Loucy (cell line): ENCODE measurements around the gene RPL6.
"Not testable (repeated sequence)": the region's sequence is repeated elsewhere in the genome, so short reads cannot be mapped to it uniquely, and the experiment has no call there.

Experiments used
- H2AFZ ChIP-seq: fragments of 200-600 bp; sonication (generic); 2 replicates; pipeline ENCODE4 v1.6.0; 2016; ENCODE audit warnings: antibody characterized with exemption, mild to moderate bottlenecking, low read length, moderate library complexity
- H3F3A ChIP-seq: fragments of 200-600 bp; 2 replicates; pipeline ENCODE4 v1.6.0; 2016; ENCODE audit warnings: antibody characterized with exemption, low read depth, mild to moderate bottlenecking
- H3K27me3 ChIP-seq: fragments of 200-600 bp; sonication (generic); 2 replicates; pipeline ENCODE4 v1.6.1; 2014; ENCODE audit warnings: low read length, mild to moderate bottlenecking; ENCODE audit not compliant: insufficient read depth, poor library complexity, severe bottlenecking
- H3K36me3 ChIP-seq: fragments of 200-600 bp; sonication (generic); 2 replicates; pipeline ENCODE4 v1.6.1; 2016; ENCODE audit warnings: low read length; ENCODE audit not compliant: insufficient read depth
- H3K4me1 ChIP-seq: fragments of 200-600 bp; sonication (generic); 2 replicates; pipeline ENCODE4 v1.5.1; 2014; ENCODE audit warnings: low read length, mild to moderate bottlenecking; ENCODE audit not compliant: insufficient read depth, poor library complexity, severe bottlenecking
- H3K4me2 ChIP-seq: fragments of 200-600 bp; sonication (generic); 2 replicates; pipeline ENCODE4 v1.6.0; 2014; ENCODE audit warnings: antibody characterized with exemption, low read length, low read depth, mild to moderate bottlenecking; ENCODE audit not compliant: poor library complexity, severe bottlenecking
- H3K4me3 ChIP-seq: fragments of 200-600 bp; sonication (generic); 2 replicates; pipeline ENCODE4 v1.5.1; 2014; ENCODE audit warnings: low read length, mild to moderate bottlenecking, mixed read lengths; ENCODE audit not compliant: poor library complexity, severe bottlenecking
- H3K79me2 ChIP-seq: fragments of 200-600 bp; sonication (generic); 2 replicates; pipeline ENCODE4 v1.6.1; 2014; ENCODE audit warnings: low read length; ENCODE audit not compliant: insufficient read depth
- H3K9ac ChIP-seq: fragments of 200-600 bp; sonication (generic); 2 replicates; pipeline ENCODE4 v1.6.0; 2014; ENCODE audit warnings: mild to moderate bottlenecking, low read depth, low read length, moderate library complexity; ENCODE audit not compliant: poor library complexity, severe bottlenecking
- H3K9me2 ChIP-seq: fragments of 200-600 bp; sonication (generic); replicated peaks from 2 replicates; pipeline ENCODE4 v1.6.1; 2016; ENCODE audit warnings: low read depth, low read length, mixed read lengths
- H3K9me3 ChIP-seq: fragments of 200-600 bp; sonication (generic); 2 replicates; pipeline ENCODE4 v1.6.1; 2014; ENCODE audit warnings: mild to moderate bottlenecking, antibody characterized with exemption, low read length, low read depth; ENCODE audit not compliant: insufficient read depth
- H4K20me1 ChIP-seq: fragments of 200-600 bp; sonication (generic); 2 replicates; pipeline ENCODE4 v1.6.0; 2014; ENCODE audit warnings: antibody characterized with exemption, low read length, mild to moderate bottlenecking; ENCODE audit not compliant: insufficient read depth, poor library complexity, severe bottlenecking
- CTCF ChIP-seq: fragments of 200-600 bp; sonication (generic); conservative IDR thresholded peaks from 2 replicates; pipeline ENCODE4 v1.5.1; 2014; ENCODE audit warnings: mild to moderate bottlenecking, antibody characterized with exemption, low read length
- EZH2phosphoT487 ChIP-seq: fragments of 200-600 bp; IDR thresholded peaks from 2 replicates; pipeline ENCODE4 v1.6.1; 2018; ENCODE audit warnings: antibody characterized with exemption, mild to moderate bottlenecking, moderate library complexity, borderline replicate concordance

The RPL6 gene

DNA sequence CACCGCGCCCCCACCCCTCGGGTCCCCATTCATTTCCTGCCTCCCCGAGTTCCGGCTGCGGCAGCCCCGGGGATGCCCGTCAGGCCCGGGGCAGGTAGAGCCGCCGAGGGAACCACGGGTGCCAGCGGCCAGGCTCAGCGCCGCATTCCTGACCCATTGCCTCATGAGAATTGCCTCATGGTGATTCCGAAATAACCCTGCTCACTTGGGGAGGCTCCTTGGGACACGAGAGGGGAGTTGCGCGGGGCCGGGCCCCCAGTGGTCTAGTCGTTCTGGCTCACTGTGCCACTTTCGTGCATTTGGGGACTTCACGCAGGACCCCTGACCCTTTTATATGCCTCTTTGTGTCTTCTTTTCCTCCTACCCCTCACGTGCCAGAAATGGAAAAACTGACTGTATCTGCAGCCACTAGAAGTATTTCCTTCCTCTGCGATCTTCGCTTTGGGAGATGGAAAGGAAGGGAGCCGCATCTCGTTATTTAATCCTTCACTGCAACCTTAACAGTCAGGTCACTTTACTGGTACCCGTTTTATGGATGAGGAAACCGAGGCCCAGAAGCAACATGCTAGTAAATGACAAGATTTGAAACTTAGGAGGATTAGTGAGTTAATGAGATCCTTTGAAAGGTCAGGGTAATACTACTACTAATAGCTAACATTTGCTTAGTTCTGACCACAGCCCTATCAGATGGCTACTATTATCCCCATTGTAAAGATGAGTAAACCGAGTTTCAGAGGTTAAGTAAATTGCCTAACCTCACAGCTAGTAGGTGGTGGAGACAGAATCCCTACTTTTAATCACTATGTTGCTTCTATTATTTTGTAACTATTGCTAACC, 10.1 kb upstream of the RPL6 start:
- H3K4me2 ChIP-seq: peak overlapping the region; percentile 91
- H3K4me3 ChIP-seq: peak overlapping the region; percentile 94
- H3K79me2 ChIP-seq: peaks cover 61% of the 10 kb centered on the region
- no peaks in the 10 kb centered on the region for H3K9me2 ChIP-seq
- no peaks in the 10 kb centered on the region for H3K36me3 ChIP-seq
- no peaks in the 10 kb centered on the region for H3F3A ChIP-seq
- no peaks in the 10 kb centered on the region for H3K9me3 ChIP-seq
- peaks cover 47% of the 10 kb centered on the region for H4K20me1 ChIP-seq
- no peak; the same call in 1 of the 2 replicates for TF ChIP-seq CTCF
- no peak for TF ChIP-seq EZH2phosphoT487
- peak overlapping the region; percentile 87 for H3K9ac ChIP-seq
- H2AFZ ChIP-seq: peak overlapping the region; percentile 91
- no peaks in the 10 kb centered on the region for H3K27me3 ChIP-seq
- peaks cover 41% of the 10 kb centered on the region for H3K4me1 ChIP-seq

- Histone ChIP-seq H3K9ac (peak within 1 kb of the TSS; percentile 87), H3K79me2 (peaks cover 53% of the 10 kb centered on the region)
- peak; percentile 57 for TF ChIP-seq CTCF
- TF ChIP-seq EZH2phosphoT487: no peak
Observed at GRCh38 chr12:112418608-112419296, 9.3 kb upstream of the RPL6 start, which contains the start of gene PTPN11. PTPN11 (plus strand) TSS chr12:112418947; CDS start chr12:112419112, 165 bp downstream.

DNA sequence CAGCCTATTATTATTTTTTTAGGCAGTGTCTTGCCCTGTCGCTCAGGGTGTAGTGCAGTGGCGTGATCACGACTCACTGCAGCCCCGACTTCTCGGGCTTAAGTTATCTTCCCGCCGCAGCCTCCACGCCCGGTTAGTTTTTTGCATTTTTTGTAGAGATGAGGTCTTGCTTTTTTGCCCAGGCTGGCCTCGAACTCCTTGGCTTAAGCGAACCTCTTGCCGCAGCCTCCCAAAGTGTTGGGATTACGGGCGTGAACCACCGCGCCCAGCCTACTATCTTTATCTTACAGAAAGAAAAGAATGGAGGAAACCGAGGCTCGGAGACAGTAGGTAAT, 8.8 kb upstream of the RPL6 start:
- Histone ChIP-seq H3K4me2 (peak overlapping the region; percentile 99), H3K9ac (peak overlapping the region; percentile 87), H3F3A (no peaks in the 10 kb centered on the region), H3K79me2 (peaks cover 48% of the 10 kb centered on the region), H3K4me3 (peak overlapping the region; percentile 94), H3K27me3 (no peaks in the 10 kb centered on the region), H2AFZ (peak overlapping the region; percentile 91), H3K9me3 (no peaks in the 10 kb centered on the region), H3K9me2 (no peaks in the 10 kb centered on the region), H3K36me3 (no peaks in the 10 kb centered on the region), H3K4me1 (peaks cover 34% of the 10 kb centered on the region), H4K20me1 (peaks cover 37% of the 10 kb centered on the region)
- no peak for TF ChIP-seq CTCF
- no peak for TF ChIP-seq EZH2phosphoT487

More at GRCh38 chr12:112418608-112419296, 9.3 kb upstream of the RPL6 start, which contains the start of gene PTPN11:
- no peaks in the 10 kb centered on the region for H3F3A ChIP-seq
- H2AFZ ChIP-seq: peak within 1 kb of the TSS; percentile 91
- peak within 1 kb of the TSS; percentile 94 for H3K4me3 ChIP-seq
- peaks cover 34% of the 10 kb centered on the region for H3K4me1 ChIP-seq
- peaks cover 41% of the 10 kb centered on the region for H4K20me1 ChIP-seq
- peak within 1 kb of the TSS; percentile 99 for H3K4me2 ChIP-seq
- H3K36me3 ChIP-seq: no peaks in the 10 kb centered on the region
- no peaks in the 10 kb centered on the region for H3K27me3 ChIP-seq
- H3K9me3 ChIP-seq: no peaks in the 10 kb centered on the region
- no peaks in the 10 kb centered on the region for H3K9me2 ChIP-seq

GRCh38 chr12:112415457-112415856, 6.1 kb upstream of the RPL6 start:
- peaks cover 11% of the 10 kb centered on the region for H4K20me1 ChIP-seq
- H3K9me2 ChIP-seq, H3K4me2 ChIP-seq, H3K4me3 ChIP-seq, H3K4me1 ChIP-seq, H3F3A ChIP-seq, H3K27me3 ChIP-seq, H2AFZ ChIP-seq, H3K9me3 ChIP-seq, H3K36me3 ChIP-seq, H3K9ac ChIP-seq: not testable (repeated sequence)
- peaks cover 20% of the 10 kb centered on the region for H3K79me2 ChIP-seq
